Stimulated activated CD8-positive, alpha-beta memory T cell treated with anti-CD3 and anti-CD28 coated beads, Interleukin-4, amount 100 ng/mL, for 1 hour (primary cell): ENCODE data around the gene TTC28.

ENCODE experiments used
- DNase-seq, 2 donors: peaks; one replicate each; pipeline ENCODE4 v3.0.0-alpha.2; 2020; ENCODE audit warnings: low read depth in 2 of 2, low spot score in 1 of 2

The TTC28 gene

GRCh38 chr22:28013611-28014010, 666.0 kb downstream of the TTC28 start:
- no peak for DNase-seq

DNA sequence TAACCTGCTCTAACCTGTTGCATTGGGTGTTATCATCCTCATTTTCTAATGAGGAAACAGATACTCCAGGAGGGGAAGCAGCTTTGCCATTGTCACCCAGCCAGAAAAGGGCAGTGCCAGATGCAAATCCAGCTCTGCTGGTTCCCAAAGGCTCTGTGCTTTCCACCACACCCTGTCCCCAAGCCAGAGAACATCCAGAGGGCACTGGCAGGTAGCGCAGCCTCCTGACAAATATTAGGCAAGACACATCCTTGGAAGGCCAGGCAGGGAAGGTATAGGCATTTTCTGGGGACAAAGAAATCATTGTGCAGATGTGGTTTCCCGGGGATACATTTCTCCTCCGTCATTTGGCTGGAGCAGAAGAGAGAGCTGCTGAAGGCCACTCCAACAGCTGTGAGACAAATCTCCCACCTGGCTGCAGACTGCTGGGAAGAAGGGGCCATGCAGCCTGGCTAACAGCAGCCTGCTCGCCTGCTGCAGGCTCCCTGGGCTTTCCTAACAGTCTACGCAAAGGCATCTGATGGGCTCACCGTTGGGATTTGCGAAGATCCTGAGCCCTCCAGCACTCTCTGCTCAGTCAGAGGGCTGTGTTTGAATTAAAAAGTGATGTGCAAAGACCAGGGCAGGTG, 666.7 kb downstream of the TTC28 start:
- DNase-seq: no peak

- DNase-seq: peak; percentile 41 to 57
Measured at GRCh38 chr22:28009272-28009827, 670.3 kb downstream of the TTC28 start.

- no peak for DNase-seq
Measured at GRCh38 chr22:28008649-28009048, 671.0 kb downstream of the TTC28 start.

DNA sequence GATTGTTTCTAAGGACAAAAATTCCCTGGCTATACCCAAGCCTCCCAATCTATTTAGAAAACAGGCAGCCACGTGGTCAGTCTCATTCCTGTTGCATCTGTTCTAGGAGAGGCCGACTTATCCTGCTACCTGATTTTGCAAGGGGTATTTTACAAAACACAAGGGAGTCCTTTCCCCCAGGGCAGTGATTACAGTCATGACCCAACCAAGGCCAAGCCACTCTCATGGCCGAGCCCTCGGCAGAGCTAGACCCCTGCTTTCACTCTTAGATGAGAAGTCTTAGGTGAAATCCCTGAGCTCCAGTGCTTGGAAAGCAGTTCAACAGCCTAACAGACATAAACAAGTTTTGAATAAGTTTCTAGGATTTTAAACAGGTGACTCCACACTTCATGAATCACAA, 671.6 kb downstream of the TTC28 start:
- no peak for DNase-seq

- no peak for DNase-seq
Measured at GRCh38 chr22:28006271-28006670, 673.4 kb downstream of the TTC28 start.

DNA sequence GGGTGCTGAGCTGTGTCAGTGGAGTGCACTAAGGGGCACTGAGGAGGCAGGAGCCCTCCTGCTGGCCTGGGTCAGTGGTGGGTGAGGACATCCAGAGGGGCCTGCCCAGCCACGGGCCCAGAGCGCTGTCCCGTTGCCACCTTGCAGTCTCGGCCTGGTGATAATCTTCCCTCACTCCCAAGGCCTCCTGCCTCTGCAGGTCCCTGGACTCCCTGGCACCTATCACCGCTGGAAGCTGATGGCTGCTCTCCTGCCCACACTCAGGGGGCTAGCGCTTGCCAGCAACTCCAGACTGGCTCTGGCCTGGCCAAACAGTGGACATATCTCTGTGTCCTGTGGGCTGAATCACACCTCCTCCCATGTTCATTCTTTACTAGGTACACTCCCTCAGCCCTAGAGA, 674.1 kb downstream of the TTC28 start:
- DNase-seq: no peak

DNA sequence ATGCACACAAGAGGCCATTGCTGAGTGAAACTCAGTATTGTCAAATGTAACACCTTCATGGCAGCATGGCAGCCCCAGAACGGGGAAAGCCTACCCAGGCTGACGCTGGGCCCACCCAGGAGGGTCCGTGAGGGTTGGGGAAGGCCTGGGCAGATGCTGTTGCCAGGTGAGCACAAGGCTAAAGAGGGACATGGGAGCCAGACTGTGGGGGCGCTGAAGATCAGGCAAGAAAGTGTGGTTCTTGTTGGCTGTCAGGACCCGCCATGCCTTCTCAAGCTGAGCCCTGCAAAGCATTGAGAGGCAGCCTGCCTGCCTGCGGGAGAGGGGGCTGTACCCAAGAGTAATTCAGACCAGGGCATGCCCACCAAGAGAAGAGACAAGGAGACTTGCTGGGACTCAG, 675.6 kb downstream of the TTC28 start:
- DNase-seq: no peak

- no peak for DNase-seq
Measured at GRCh38 chr22:28002863-28003565, 676.6 kb downstream of the TTC28 start.

- DNase-seq: no peak
Measured at GRCh38 chr22:28002181-28002700, 677.4 kb downstream of the TTC28 start.

DNA sequence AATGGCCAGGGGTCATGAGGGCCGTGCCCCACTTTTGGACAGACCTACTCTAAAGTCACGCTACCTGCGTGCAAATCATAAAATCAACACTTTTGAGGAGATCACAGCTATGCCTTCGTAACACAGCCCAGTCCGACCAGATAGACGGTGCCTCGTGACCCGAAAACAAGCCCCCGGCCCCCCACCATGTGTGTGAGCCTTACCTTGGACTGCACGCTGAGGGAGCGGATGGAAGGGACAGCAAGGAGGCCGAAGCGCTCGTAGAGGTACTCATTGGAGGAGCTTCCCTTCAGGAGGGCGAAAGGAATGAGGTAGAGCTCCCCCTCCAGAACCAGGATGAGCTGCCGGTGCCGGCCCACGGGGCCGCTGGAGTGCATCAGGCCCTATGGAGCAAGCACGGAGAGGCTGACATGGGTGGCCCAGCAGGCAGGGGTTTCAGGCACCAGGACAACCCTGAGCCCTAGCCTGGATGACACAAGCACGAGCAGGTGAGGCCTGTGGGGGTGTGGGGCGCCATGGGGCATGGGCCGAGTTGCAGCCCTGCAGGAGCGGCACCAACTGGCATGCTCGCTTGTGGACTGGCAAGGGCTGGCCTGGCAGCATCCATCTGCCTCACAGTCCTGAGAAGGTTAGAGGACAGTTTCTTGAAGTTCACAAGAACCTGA, 678.3 kb downstream of the TTC28 start:
- DNase-seq: no peak

GRCh38 chr22:28000361-28000760, 679.3 kb downstream of the TTC28 start:
- no peak for DNase-seq

DNA sequence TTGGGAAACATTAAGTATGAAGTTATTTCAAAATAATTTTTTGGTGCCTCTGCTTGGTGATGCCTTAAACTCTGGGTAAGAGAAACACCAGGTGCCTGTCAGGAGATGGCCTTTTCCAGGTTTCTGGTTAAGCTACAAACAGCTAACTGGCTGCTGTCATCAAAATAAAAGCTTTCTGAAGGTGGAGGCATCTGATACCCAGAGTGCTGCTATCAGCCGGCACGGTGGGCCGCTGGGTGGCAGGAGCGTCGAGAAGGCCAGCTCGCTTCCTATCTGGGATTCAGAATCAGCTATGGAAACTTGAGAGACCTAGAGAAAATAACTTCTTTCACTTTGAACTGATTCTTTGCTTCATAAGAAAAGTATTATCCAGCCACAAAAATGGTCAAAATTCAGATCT, 679.8 kb downstream of the TTC28 start:
- DNase-seq: no peak

DNA sequence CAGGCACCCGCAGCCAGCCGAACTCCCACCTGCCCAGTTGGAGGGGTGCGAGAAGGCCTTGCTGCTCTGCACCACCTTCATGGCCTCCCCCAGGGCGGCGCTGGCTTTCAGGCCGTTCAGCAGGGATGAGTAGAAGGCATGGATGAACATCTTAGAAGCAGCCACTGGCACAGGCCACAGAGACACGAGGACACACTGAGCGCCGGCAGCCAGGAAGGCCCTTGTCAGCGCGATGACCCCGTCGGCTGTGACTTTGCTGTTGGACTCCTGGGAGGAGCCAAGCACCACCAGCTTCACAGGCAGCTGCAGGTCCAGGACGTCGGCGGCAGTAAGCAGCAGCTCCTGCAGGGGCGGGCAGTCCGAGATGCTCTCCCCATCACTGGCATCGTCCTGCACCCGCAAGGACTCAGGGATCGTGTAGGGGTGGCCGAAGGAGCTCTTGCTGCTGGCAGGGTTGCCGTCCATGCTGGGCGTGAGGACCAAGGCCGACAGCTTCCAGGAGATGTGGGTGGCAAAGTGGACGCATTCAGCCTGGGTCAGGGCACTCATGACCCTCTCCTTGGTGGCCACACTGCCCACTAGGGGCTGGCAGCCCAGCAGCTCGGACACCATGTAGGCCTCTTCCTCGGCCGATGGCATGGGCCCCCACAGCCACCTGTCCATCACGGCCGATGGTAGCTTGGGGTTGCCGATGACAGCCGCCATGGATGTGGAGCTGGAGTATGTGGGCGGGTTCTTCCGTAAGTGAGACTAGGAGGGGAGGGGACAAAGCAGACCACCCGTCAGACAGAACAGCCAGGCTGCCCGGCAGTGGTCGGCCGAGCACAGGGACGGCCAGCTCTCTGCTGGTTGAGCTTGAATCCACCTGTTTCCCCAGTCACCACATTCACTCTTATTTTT, 680.9 kb downstream of the TTC28 start:
- no peak for DNase-seq

DNA sequence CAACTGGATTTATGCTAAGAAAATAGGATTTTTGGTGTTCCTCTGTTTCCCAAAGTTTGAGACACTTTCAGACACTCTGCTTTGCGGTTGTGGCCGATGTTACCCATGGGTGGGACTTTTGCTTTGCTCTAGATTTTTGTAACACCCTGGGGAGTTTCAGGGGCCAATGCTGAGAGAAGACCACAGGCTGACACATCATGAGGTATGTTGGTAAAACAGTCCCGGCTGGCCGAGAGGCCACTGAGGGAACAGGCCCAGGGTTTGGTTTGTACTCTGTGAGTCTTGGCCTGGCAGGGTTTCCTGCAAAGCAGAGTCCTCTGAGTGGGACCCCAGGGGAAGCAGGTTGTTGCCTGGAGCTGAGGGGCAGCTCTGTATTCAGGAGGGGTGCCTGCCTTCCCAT, 682.1 kb downstream of the TTC28 start:
- no peak for DNase-seq

- DNase-seq: no peak
Measured at GRCh38 chr22:27996981-27997380, 682.7 kb downstream of the TTC28 start.

- DNase-seq: no peak
Measured at GRCh38 chr22:27996529-27996925, 683.1 kb downstream of the TTC28 start.

GRCh38 chr22:27995801-27996528, 683.7 kb downstream of the TTC28 start:
- DNase-seq: no peak

DNA sequence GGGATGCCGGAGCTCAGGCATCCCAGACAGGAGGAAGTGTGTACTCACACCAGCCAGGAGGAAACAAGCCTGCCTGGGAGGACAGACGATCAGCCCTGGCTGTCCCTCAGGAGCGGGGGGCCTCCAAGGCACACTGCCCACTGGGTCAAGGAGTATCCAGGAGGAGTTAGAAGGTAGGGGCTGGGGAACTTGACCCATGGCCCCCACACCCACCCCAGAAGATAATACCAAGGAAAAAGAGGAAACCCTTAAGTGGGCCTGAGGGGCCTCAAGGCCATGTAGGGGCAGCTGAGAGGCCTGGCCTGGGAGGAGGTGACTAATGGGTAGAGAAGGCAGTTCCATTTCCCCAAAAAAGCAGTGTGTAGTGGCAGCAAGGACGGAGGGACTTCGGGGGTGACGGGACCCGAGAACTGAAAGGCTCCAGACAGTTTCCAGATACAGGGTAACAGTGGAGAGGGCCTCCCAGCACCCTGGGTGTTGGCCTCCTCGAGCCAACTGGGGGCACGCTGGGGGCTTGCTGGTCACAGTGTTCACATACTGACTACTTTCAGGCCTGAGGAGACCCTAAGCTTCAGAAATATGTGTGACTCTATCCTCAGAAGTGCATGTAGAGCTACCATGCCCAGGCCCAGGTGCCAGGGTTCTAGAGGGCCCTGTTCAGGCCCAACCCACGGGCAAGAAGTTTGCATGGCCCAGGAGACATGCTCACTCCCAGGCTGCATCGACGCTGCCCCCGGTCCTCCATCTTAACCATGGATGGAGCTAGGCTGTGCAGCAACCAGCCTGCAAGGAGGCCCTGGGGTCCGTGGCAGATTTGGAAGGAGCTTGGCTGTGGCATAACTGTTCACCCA, 684.9 kb downstream of the TTC28 start:
- DNase-seq: no peak
